GM21825 (cell line): ENCODE results near the gene CHCHD3.
A peak's percentile ranks its signal among the peaks of the same experiment; 100 is the strongest.

Experiments used
- ATAC-seq: cut with Tn5 transposase; IDR thresholded peaks from one replicate; pipeline ENCODE4 v1.9.1; 2021; ENCODE audit warnings: mild to moderate bottlenecking, moderate library complexity; ENCODE audit not compliant: unreplicated experiment

Gene CHCHD3

DNA sequence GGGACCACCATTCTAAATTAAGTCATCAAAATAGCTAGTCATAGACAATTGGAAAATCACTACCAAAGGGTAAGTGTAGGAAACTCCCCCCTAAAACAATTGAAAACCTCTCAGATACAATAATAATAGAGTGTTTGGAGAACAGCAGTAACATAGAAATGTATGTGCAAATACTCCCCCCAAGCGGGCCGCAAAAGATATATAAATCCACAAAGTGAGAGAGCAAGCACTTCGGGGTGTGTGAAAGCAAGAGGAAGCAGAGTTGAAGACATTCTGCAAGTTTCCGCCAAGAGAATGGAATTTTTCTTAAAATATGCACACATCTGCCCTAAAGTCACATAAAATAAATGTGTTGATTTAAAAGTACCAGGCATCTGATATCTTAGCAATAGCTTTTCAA is 33.3 kb downstream of the CHCHD3 start:
- no peak for ATAC-seq

DNA sequence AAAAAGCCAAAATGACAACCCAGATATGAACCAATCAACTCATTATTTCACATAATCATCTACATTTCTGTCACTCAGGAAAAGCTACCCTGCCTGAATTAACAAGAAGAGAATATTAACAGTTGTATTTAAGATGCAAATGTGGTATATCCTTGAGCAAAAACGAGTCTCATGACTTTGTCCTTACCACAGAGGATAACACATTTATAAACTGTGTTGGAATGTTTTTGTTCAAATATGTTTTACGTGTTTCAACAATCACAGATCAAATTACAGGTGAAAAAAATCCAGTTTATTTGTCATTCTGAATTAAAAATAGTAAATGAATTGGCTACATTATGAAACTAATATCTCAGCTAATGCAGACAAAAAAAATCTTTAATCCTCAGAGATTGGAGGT is 34.6 kb downstream of the CHCHD3 start:
- ATAC-seq = no peak

DNA sequence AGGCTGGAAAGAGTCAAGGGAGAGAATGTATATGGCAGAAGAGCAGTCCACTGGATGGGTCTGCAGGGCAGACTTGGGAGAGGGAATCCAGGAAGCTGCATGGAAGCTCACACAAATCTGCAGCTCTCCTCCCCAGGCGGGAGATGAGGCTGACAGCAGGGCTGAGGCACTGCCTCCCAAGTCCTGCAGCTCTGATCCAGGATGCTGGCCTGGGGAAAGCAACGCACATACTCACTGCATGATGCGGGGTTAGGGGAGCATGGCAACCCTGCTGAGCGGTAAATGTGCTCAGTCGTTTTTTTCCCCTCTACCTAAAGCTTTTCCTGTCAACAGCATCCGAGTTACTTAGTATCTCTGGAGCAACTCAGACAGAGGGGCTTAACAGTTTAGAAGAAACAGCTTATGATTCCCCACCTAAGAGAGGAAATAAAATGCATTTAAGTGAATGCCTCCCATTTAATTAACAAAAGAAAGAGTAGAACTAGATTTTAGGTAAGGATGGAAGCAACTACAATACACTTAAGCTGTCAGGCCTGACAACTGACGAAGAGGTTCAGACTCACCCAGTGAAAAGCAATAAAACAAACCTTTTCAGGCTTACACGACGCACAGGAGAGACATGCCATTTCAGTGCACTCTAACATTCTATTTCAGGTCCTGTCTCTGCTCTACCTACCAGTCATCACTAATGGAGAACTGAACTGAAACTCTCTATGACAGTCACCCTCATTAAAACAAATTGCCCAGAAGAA is 37.0 kb downstream of the CHCHD3 start:
- no peak for ATAC-seq

DNA sequence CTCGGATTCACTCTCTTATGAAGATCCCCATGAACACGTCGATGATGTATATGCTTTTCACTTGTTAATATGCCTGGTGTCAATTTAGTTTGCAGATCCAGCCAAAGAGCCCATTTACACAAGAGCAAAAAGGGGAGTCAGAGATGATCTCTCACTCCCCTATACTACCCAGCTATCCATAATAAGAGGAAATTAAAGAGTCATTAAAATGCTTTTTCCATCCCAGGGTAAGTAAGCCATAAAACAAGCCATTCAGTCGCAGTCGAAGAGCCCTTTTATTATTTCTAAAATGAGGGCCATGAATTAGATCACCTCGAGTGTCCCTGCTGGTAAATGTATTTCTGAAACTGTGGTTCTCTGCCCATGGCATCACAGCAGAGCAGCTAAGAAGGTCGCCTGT is 41.2 kb downstream of the CHCHD3 start:
- ATAC-seq = no peak

DNA sequence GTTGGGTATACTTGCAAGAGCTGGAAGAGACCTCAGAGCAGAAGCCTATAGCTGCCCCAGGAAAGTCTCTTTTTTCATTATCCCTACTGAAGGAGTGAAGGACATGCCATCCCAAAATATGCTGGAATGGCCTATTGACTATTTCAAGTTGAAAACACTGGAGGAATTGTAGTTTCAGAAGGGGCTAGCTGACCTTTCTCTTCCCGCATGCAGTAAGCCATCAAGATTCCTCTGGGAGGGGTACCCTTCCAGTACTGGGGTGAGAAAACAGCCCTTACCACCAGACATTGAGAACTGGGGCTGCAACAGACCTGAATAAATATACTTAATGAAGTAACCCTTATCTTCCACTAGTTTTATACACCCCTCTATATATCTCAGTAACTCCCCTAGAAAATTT is 41.7 kb downstream of the CHCHD3 start:
- no peak for ATAC-seq

DNA sequence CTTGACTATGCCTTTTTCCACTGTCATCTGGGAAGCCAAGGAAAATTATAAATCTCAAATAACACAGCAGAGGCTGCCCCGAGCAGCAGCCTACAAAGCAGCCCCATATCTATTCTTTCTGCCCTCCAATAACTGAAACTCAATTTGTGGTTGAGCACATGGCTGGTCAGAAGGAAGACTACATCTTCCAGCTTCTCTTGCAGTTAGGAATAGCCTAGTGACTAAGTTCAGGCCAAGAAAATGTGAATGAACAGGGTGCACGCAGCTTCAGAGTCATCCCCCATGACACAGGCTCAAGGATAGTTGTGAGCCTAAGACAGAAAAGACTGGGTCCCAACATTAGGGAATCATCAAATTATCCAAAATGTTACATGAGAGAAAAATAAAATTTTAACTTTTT is 42.3 kb downstream of the CHCHD3 start:
- ATAC-seq = no peak

DNA sequence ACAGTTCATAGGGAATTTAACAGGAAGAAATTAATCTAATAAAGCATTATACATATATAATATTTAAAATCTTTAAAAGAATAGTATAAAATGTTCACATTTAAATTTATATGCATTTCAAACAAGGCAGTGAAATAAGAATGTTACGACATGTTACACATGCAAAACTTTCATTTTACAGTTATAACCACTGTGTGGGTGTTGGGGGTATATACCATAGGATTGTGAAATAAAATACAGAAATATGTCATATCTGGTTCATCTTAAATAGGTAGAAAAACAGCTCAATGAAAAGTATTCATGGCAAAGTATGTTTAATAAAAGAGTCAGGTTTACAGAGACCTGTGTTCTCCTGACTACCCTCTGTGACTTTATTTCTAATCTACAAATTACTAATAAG is 45.6 kb downstream of the CHCHD3 start:
- ATAC-seq = no peak

DNA sequence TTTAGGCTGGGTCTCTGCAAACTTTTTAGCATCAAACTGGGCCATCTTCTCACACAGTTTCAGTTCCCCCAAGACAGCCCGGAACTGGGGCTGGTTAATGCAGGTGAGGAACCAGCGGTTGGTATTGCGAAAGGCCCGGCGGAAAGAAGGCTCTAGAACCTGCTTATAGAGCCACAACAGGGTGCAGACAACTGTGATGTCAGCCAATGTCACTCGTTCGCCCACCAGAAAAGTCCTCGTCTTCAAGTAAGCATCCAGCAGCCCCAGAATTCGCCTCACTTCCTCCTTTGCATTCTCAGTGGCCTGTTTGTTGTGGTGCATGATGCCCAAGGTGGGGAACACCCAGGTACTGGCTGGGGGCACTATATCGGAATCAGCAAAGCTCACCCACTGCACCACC is 46.6 kb downstream of the CHCHD3 start:
- peak; percentile 96 for ATAC-seq

DNA sequence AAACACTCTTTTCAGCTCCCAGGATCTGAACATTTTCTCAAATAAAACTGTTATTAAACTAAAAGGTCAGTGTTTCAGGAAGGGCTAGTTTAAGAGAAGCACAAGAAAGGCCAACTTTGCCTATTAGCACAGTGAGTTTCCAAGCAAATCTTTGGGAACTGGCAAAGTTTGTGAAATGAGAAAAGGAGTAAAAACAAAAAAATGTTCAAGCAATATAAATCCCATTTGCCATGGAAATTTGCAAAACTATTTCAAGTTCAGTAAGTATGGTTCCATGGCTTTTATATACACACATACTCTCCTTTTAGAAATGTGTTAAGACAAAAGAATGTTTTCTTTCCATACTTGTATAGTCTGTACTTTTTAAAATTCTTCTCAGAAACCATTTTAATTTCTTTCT is 51.5 kb downstream of the CHCHD3 start:
- ATAC-seq = no peak

DNA sequence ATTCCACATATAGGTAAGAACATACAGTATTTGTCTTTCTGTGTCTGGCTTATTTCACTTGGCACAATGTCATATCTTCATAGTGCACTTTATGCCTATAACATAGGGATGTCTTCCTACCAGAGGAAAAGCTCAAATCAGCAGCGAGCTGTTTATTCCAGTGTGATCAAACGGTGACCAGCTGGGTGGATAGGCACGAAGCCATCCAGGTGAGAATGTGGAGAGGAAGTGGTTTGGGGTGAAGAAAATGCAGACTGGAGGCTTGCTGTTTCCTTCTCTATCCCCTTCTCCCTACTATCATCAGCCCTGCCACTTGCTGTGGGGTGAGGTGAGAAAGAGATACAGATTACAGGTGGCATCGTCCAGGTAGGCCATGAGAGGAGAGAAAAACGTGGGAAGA is 52.4 kb downstream of the CHCHD3 start:
- no peak for ATAC-seq

DNA sequence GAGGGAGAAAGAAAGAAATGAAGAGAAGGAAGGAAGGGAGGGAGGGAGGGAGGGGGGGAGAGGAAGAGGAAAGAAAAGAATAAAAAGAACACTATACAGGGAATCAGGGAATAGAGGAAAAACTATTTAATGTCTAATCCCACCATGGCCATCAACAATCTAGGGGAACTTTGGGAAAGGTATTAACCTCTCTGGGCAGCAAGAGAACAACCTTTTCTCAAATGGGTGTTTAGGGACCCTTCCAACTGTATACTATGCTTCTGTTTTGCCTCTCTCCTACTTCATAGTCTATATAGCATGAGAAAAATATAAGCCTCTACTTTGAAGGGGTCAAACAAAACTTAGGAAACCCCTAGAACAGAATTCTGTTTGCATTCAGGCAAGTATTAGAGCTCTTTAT is 54.5 kb downstream of the CHCHD3 start:
- ATAC-seq = no peak

DNA sequence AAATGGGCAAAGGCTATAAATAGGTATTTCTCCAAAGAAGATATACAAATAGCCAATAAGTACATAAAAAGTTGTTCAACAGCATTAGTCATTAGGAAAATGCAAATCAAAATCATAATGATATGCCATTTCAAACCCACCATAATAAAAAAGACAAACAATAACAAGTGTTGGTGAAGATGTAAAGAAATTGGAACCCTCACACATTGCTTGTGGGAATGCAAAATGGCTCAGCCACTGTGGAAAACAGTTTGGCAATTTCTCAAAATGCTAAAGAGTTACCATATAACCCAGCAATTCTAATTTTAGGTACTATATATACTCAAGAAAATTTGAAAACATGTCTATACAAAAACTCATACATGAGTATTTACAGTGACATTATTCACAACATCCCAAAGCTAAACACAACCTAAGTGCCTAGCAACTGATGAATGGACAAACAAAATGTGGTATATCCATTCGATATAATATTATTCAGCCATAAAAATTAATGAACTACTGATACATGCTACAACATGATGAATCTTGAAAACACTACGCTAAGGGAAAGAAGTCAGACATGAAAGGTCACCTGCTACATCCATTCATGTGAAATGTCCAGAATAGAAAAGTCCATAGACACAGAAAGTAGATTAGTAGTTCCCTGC is 55.6 kb downstream of the CHCHD3 start:
- no peak for ATAC-seq

DNA sequence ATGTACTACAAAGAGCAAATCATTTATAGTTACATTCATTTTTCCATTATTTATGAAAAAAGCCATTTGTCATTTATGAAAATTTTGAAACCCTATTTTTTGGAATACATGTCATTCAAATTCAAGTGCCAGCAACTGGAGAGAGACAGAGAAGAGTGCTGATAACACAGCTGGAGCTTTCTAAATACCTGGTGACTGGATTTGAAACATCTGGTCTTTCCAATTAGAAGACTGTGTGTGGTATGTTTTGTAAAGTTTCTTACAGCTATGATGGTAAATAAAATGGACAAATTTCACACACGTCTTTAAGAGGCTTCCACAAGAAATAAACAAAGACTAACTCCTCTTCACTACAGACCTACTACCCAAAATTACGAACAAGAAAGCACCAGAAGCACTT is 56.8 kb downstream of the CHCHD3 start:
- no peak for ATAC-seq

DNA sequence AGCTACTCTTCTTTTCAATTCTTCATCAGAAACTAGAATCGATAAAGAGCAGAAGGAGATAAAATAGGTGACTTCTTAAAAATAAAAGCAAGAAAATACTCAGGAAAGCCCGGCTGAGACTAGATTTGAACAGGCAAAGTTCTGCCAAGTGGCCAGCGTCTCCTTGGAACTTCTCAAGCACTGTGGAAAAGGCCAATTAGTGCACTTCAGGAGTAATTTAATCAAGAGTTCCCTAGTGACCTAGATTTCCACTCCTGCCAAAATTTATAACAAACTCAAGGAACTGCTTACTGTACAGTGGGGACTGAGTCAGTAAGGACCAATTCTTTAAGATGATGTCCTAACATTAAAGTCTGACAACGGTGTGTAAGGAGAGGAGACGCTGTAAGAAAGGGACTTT is 57.3 kb downstream of the CHCHD3 start:
- no peak for ATAC-seq

DNA sequence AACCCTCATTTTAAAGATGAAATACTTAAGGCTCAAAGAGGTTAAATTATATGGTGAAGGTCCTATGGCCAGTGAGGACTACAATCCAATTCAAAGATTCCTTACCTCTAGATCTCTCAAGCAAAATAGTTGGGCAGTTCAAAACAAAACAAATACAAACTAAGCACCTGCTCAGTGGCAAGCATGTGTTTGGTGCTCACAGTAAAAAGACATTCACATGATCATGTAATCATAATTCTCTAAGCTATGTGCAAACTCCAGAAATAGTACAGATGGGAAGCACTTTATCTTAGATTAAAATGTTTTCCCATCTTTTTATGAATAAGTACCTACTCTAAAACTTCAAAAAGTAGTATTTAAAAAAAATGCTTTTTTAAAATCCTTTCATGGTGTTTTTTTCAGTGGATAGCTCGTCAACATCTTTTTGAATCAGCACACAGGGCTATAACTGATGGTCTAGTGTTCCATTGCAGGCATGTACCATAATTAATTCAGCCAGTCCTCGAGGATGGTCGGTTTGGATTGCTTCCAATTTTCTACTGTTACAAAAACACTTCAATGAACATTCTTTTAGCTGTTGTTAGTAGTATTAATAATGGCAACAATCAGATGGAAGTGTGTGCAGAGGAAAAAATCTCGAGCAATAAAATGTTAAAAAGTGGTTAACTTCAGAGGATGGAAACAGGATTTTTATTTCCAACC is 58.4 kb downstream of the CHCHD3 start:
- ATAC-seq = no peak

DNA sequence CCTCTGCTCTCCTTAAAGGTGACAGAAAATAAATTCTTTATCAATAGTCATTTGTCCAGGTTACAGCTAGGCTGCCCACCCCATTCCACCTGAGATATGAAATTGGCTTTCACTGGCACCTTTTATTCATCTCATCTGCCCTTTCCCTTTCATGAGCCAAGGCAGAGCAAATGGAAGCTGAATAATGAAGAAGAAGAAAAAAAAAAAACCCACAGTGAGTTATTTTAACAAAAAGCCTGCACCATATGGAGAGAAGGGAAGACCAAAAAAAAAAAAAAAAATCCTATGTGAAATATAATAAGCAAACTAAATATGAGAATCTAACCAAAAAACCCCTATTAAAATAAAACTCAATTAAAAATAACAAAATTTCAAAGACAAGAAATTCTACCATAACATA is 59.2 kb downstream of the CHCHD3 start:
- no peak for ATAC-seq

DNA sequence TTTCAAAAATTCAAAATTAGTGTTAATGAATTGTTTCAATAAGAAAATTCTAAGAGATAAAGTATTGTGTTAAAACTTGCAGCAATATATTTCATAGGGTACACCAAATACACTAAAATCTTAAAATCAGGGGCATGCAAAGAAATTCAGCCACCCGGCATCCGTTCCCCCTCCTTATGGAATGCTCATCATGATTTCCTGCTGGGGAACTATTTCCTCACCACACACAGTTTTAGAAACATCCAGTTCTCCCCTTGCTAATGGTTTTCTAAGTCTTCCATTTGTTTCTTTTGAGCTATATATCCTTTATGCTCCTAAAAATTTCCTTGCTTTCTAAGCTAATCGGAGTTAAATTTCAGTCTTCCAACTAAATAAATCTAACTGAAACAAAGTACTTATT is 60.7 kb downstream of the CHCHD3 start:
- ATAC-seq = no peak

DNA sequence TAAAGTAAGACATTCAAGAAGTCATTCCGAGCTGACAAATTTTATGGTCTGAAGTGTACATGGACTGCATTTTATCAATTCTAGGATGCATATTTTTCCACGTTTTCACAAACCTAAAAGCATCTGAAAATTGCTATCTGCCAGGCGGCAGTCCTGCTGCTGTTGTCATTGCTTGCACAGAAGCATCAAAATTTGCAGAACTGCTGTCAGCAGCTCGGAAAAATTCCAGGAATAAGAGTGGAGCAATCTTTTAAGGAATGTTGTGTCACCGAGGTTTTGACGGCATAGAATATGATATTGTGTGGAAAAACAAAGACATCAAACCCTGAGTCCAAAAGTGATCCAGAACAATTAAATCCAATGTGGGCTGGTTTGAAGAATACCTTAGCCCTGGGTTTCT is 61.4 kb downstream of the CHCHD3 start:
- no peak for ATAC-seq

DNA sequence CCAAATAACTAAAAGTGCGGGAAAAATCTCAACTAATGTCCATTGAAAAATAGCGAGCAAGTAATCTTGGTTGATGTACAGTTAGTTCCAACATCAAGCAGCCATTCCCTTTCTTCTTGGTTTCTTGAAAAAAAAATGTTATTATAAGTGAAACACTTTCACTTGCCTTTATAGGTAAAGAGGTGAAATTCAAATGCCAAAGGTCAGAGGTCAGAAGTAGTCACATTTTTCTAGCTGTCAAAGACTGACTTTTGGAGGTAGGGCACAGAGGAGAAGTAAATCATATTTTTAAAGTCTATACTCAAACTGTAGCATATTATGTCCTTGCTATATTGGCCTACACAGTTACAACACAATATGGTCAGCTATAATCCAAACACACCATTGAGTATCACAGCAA is 62.3 kb downstream of the CHCHD3 start:
- no peak for ATAC-seq

DNA sequence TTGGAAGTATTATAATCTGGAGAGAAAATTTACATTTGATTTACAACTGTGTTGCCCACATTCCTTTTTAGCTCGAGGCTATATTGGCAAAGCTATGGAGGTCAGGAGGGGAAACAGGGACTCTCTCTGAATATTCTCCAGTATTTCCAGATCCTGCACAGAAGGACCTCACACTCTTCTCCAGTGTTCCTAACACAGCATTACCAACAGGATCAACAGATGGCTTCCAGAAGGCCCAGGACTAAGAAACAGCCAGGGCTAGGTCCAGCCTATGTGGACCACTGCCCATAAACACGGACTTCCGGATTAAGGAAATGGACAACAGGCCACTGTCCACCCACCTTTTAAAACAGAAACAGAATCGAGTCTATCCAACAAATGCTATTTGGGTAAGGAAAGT is 65.3 kb downstream of the CHCHD3 start:
- ATAC-seq = no peak

DNA sequence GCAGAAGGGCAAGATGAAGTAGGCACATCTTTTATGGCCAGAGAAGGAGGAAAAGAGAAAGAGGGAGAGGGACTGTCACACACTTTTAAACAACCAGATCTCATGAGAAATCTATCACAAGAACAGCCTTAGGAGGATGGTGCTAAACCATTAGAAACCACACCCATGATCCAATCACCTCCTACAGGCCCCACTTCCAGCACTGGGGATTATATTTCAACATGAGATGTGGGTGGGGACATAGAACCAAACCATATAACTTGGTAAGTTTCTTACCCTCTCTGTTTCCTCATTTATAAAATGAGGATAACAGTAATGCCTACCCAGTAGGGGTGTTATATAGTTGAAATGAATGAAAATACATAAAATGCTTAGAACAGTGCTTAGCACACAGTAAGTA is 66.0 kb downstream of the CHCHD3 start:
- no peak for ATAC-seq

DNA sequence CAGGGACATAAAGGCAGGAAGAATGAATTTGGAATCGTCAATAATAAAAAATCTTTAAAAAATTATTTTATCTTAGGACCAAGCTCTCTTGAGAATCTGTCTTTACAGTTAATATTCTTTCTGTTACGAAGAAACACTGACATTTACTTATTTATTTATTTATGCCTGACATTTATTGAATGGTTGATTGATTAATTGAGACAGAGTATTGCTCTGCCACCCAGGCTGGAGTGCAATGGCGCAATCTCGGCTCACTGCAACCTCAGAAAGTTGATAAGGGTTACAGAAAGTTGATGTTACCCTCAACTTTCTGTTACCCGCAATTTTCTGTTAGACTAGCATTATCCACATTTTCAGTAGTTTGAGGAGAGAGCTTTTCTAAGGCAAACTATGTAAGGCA is 70.1 kb downstream of the CHCHD3 start:
- no peak for ATAC-seq
